Endothelial cell of umbilical vein (primary cell): ENCODE measurements around the gene NCL. TPM values are rescaled to one million over a fixed set of nuclear protein-coding genes. Genes with fewer than 3 reads are reported as not detected.

ENCODE experiments used
- BruUV-seq: library from RNA; stranded (reverse); fragments of 400-500 nt; replicated peaks from 2 replicates; lab custom pipeline; 2021; lab: Mats Ljungman, UMichigan
- CTCF ChIA-PET: fragments of 300-600, 350-600 bp; sonication (Branson Sonifier 250); formaldehyde crosslinking; loops from one replicate; lab custom pipeline; 2021; ENCODE audit warnings: antibody characterized with exemption, inconsistent platforms; lab: Charles Lee
- POLR2A ChIA-PET: fragments of 300-600, 350-600 bp; sonication (Branson Sonifier 250); formaldehyde crosslinking; loops from one replicate; lab custom pipeline; 2021; ENCODE audit warnings: antibody characterized with exemption, inconsistent platforms; lab: Charles Lee
- DNase-seq: peaks from one replicate; pipeline ENCODE4 v3.0.0-alpha.2; 2011; ENCODE audit warnings: low read depth, low spot score
- FAIRE-seq: peaks from 2 replicates; lab custom pipeline; 2011; peaks lifted over from hg19 to GRCh38; lab: Jason Lieb, UNC
- H2AFZ ChIP-seq: 2 replicates; pipeline ENCODE4 v1.6.0; 2012; ENCODE audit warnings: low read depth, low read length, control low read depth, inconsistent platforms
- H3K27ac ChIP-seq: 2 replicates; pipeline ENCODE4 v1.5.1; 2011; ENCODE audit warnings: low read depth, mild to moderate bottlenecking, control low read depth, low read length, moderate library complexity; ENCODE audit not compliant: insufficient read depth
- H3K27me3 ChIP-seq, 2 experiments: 2 replicates each; pipeline versions ENCODE4 v1.6.0 to v1.6.1; 2011; ENCODE audit warnings: low read length in 2 of 2, mixed read lengths in 1 of 2; ENCODE audit not compliant: control insufficient read depth in 2 of 2, insufficient read depth in 2 of 2
- H3K36me3 ChIP-seq, 2 experiments: 2 replicates in 1 of 2; 3 replicates in 1 of 2; pipeline ENCODE4 v1.5.1; 2011; ENCODE audit warnings: low read length in 2 of 2, mild to moderate bottlenecking in 1 of 2, moderate library complexity in 1 of 2; ENCODE audit not compliant: control insufficient read depth in 2 of 2, insufficient read depth in 2 of 2; ENCODE audit errors: extremely low read depth in 1 of 2
- H3K4me1 ChIP-seq: 3 replicates; pipeline ENCODE4 v1.5.1; 2011; ENCODE audit warnings: mild to moderate bottlenecking, low read length; ENCODE audit not compliant: control insufficient read depth, insufficient read depth; ENCODE audit errors: extremely low read depth
- H3K4me2 ChIP-seq: 2 replicates; pipeline ENCODE4 v1.6.1; 2011; ENCODE audit warnings: low read length, control low read depth, mixed read lengths; ENCODE audit not compliant: insufficient read depth
- H3K4me3 ChIP-seq, 3 experiments: fragments of 200-600 bp in 1 of 3; sonication (generic), shearing (Covaris generic) in 1 of 3; replicated peaks in 1 of 3; 2 replicates each; pipeline ENCODE4 v1.5.1; 2011 to 2016; ENCODE audit warnings: control low read depth in 3 of 3, low read length in 3 of 3, mild to moderate bottlenecking in 2 of 3, inconsistent platforms in 1 of 3, low read depth in 1 of 3, moderate library complexity in 1 of 3; ENCODE audit not compliant: insufficient read depth in 1 of 3
- H3K79me2 ChIP-seq: 2 replicates; pipeline ENCODE4 v1.6.0; 2012; ENCODE audit warnings: low read length, inconsistent platforms; ENCODE audit not compliant: control insufficient read depth, insufficient read depth
- H3K9ac ChIP-seq: replicated peaks from 2 replicates; pipeline ENCODE3; 2011; ENCODE audit warnings: low read length, control low read depth; ENCODE audit not compliant: insufficient read depth; ENCODE audit errors: extremely low read depth
- H3K9me1 ChIP-seq: replicated peaks from 3 replicates; pipeline ENCODE4 v1.6.0; 2011; ENCODE audit warnings: mild to moderate bottlenecking, low read length; ENCODE audit not compliant: control insufficient read depth, insufficient read depth; ENCODE audit errors: extremely low read depth
- H3K9me3 ChIP-seq: replicated peaks from 2 replicates; pipeline ENCODE4 v1.5.1; 2012; ENCODE audit warnings: low read length, inconsistent platforms; ENCODE audit not compliant: control insufficient read depth, insufficient read depth
- H4K20me1 ChIP-seq: replicated peaks from 2 replicates; pipeline ENCODE3; 2011; ENCODE audit warnings: mild to moderate bottlenecking, low read length; ENCODE audit not compliant: control insufficient read depth, insufficient read depth; ENCODE audit errors: extremely low read depth
- CTCF ChIP-seq, 2 donors: IDR thresholded peaks; 1 replicate in 1 of 2; 2 replicates in 1 of 2; pipeline ENCODE4 v1.5.1; 2011; ENCODE audit warnings: low read length in 2 of 2, mild to moderate bottlenecking in 2 of 2, moderate library complexity in 2 of 2, control low read depth in 1 of 2, inconsistent platforms in 1 of 2, low read depth in 1 of 2; ENCODE audit not compliant: insufficient read depth in 1 of 2; ENCODE audit errors: extremely low read depth in 1 of 2
- EZH2 ChIP-seq: IDR thresholded peaks from 2 replicates; pipeline ENCODE4 v1.6.1; 2012; ENCODE audit warnings: borderline replicate concordance, low read depth, mild to moderate bottlenecking, moderate library complexity, low read length, inconsistent platforms; ENCODE audit not compliant: severe bottlenecking
- FOS ChIP-seq: IDR thresholded peaks from 2 replicates; pipeline ENCODE4 v1.6.1; 2011; ENCODE audit warnings: mild to moderate bottlenecking, low read length, moderate library complexity, borderline replicate concordance; ENCODE audit not compliant: insufficient read depth
- GATA2 ChIP-seq: IDR thresholded peaks from 2 replicates; pipeline ENCODE4 v1.7.0; 2011; ENCODE audit warnings: low read depth, mild to moderate bottlenecking, moderate library complexity, mixed read lengths, low read length; ENCODE audit not compliant: insufficient read length, insufficient read depth
- JUN ChIP-seq: IDR thresholded peaks from 2 replicates; pipeline ENCODE4 v1.6.1; 2011; ENCODE audit warnings: borderline replicate concordance, low read depth; ENCODE audit not compliant: insufficient read length, insufficient read depth
- MAX ChIP-seq: IDR thresholded peaks from 2 replicates; pipeline ENCODE4 v1.6.1; 2011; ENCODE audit not compliant: insufficient read depth, insufficient read length
- MYC ChIP-seq: IDR thresholded peaks from one replicate; pipeline ENCODE4 v1.6.1; 2011; ENCODE audit warnings: mild to moderate bottlenecking, low read depth, low read length
- POLR2A ChIP-seq: IDR thresholded peaks from 2 replicates; pipeline ENCODE4 v1.6.1; 2012; ENCODE audit warnings: low read depth, mild to moderate bottlenecking, control low read depth, low read length
- POLR2AphosphoS5 ChIP-seq: IDR thresholded peaks from 2 replicates; pipeline ENCODE4 v1.6.1; 2012; ENCODE audit warnings: low read depth, mild to moderate bottlenecking, control low read depth, low read length, moderate library complexity; ENCODE audit not compliant: insufficient read depth
- dilution Hi-C: fragments of 300-500 bp; cut with MboI; formaldehyde crosslinking; loops from one replicate; pipeline ENCODE4 v1.15.0; 2019; ENCODE audit warnings: low sequenced_read_pairs; ENCODE audit not compliant: extremely low pct_ligation_motif_present
- intact Hi-C: fragments of 100-400 bp; cut with micrococcal nuclease; formaldehyde crosslinking; loops from one replicate; pipeline ENCODE4 v1.10.0; 2022
- polyA plus RNA-seq, 4 experiments: library from polyadenylated mRNA; depleted of rRNA in 3 of 4; stranded (reverse) in 3 of 4; unstranded in 1 of 4; fragments of >200 nt; gene quantifications; 2 replicates each; pipeline versions ENCODE4 v1.2.1 to v1.2.3, GENCODE V29; 2011 to 2012; ENCODE audit warnings: missing spikeins in 1 of 4
- total RNA-seq: library from RNA; stranded (reverse); gene quantifications from 2 replicates; pipeline ENCODE4 v1.2.3, GENCODE V29; 2021

NCL gene
- total and polyA plus RNA-seq, 2 donors (not counting 3 experiments of a cell fraction or from before 2014, with no cell fraction given), result 35.3 to 708 TPM

- peaks cover 0 to 2% of the 10 kb centered on the region in 2 experiments for H3K27me3 ChIP-seq
- no peaks in the 10 kb centered on the region for H3K4me1 ChIP-seq
- BruUV-seq, result no TSS peak
- ChIA-PET POLR2A (no interaction called here), CTCF (interaction anchor here (1.1 kb wide), 1 partner anchor 15 kb away, joined by 3 read pairs; no protein-coding TSS in a partner anchor)
- dilution Hi-C loops (no loop called here), intact Hi-C loops (no loop called here)
- H3K27ac ChIP-seq, result no peak overlapping the region
- FAIRE-seq, result no peak
- no peak for TF ChIP-seq POLR2AphosphoS5
- no peak for TF ChIP-seq POLR2A
- TF ChIP-seq MYC, result no peak
- TF ChIP-seq FOS, result no peak
- no peak for TF ChIP-seq GATA2
- no peak for TF ChIP-seq EZH2
- no peak for TF ChIP-seq JUN
- TF ChIP-seq MAX, result no peak
- TF ChIP-seq CTCF (IDR thresholded peaks at IDR 0.05; ENCODE audit: extremely low read depth in 1 of 2, insufficient read depth in 1 of 2, low read depth in 1 of 2, low read length in 2 of 2), result no peak
- H4K20me1 ChIP-seq, result no peaks in the 10 kb centered on the region
- no peak overlapping the region for H3K4me3 ChIP-seq
- H2AFZ ChIP-seq, result no peak overlapping the region
- no peak overlapping the region for H3K9ac ChIP-seq
- DNase-seq, result no peak
- no peaks in the 10 kb centered on the region for H3K79me2 ChIP-seq
- H3K9me3 ChIP-seq, result no peaks in the 10 kb centered on the region
- H3K4me2 ChIP-seq, result no peak overlapping the region
- H3K36me3 ChIP-seq, result no peaks in the 10 kb centered on the region
- no peaks in the 10 kb centered on the region for H3K9me1 ChIP-seq
Measured at GRCh38 chr2:231436957-231437356, 27.3 kb downstream of the NCL start.
